ENCODE measurements around the gene KRTAP5-3.
"Not testable (repeated sequence)": the region's sequence is repeated elsewhere in the genome, so short reads cannot be mapped to it uniquely, and the experiment has no call there.

Gene KRTAP5-3

GRCh38 chr11:1581976-1582375, 26.3 kb downstream of the KRTAP5-3 start:
- Histone ChIP-seq H3K4me3 (ENCODE audit: low read length, poor library complexity, severe bottlenecking) (no peak overlapping the region), H3K4me1 (ENCODE audit: insufficient read depth, low read length, poor library complexity, severe bottlenecking) (no peaks in the 10 kb centered on the region), H3K36me3 (ENCODE audit: insufficient read depth, low read length) (no peaks in the 10 kb centered on the region), H4K20me1 (ENCODE audit: insufficient read depth, low read length, poor library complexity, severe bottlenecking) (no peaks in the 10 kb centered on the region), H3F3A (ENCODE audit: low read depth) (no peaks in the 10 kb centered on the region), H2AFZ (ENCODE audit: low read length) (no peak overlapping the region), H3K4me2 (ENCODE audit: low read depth, low read length, poor library complexity, severe bottlenecking) (no peak overlapping the region), H3K9ac (ENCODE audit: low read depth, low read length, poor library complexity, severe bottlenecking) (no peak overlapping the region), H3K9me3 (ENCODE audit: insufficient read depth, low read depth, low read length) (peaks cover 5% of the 10 kb centered on the region; the same call in 1 of the 2 replicates), H3K79me2 (ENCODE audit: insufficient read depth, low read length) (no peaks in the 10 kb centered on the region), H3K27me3 (ENCODE audit: insufficient read depth, low read length, poor library complexity, severe bottlenecking) (no peaks in the 10 kb centered on the region), H3K9me2 (replicated peaks; ENCODE audit: low read depth, low read length) (no peaks in the 10 kb centered on the region)
- TF ChIP-seq CTCF (conservative IDR thresholded peaks at IDR 0.05; ENCODE audit: low read length) (no peak), EZH2phosphoT487 (IDR thresholded peaks at IDR 0.05; ENCODE audit: borderline replicate concordance) (no peak)

- Histone ChIP-seq H3K4me3 (ENCODE audit: low read length, poor library complexity, severe bottlenecking) (no peak overlapping the region), H3K4me1 (ENCODE audit: insufficient read depth, low read length, poor library complexity, severe bottlenecking) (no peaks in the 10 kb centered on the region), H3K4me2 (ENCODE audit: low read depth, low read length, poor library complexity, severe bottlenecking) (no peak overlapping the region), H3K9me3 (ENCODE audit: insufficient read depth, low read depth, low read length) (peaks cover 5% of the 10 kb centered on the region; the same call in 1 of the 2 replicates), H3K27me3 (ENCODE audit: insufficient read depth, low read length, poor library complexity, severe bottlenecking) (no peaks in the 10 kb centered on the region), H3K36me3 (ENCODE audit: insufficient read depth, low read length) (no peaks in the 10 kb centered on the region), H4K20me1 (ENCODE audit: insufficient read depth, low read length, poor library complexity, severe bottlenecking) (no peaks in the 10 kb centered on the region), H2AFZ (ENCODE audit: low read length) (no peak overlapping the region), H3F3A (ENCODE audit: low read depth) (no peaks in the 10 kb centered on the region), H3K9ac (ENCODE audit: low read depth, low read length, poor library complexity, severe bottlenecking) (no peak overlapping the region), H3K9me2 (replicated peaks; ENCODE audit: low read depth, low read length) (no peaks in the 10 kb centered on the region), H3K79me2 (ENCODE audit: insufficient read depth, low read length) (no peaks in the 10 kb centered on the region)
- no peak for TF ChIP-seq EZH2phosphoT487 (IDR thresholded peaks at IDR 0.05; ENCODE audit: borderline replicate concordance)
- no peak for TF ChIP-seq CTCF (conservative IDR thresholded peaks at IDR 0.05; ENCODE audit: low read length)
These were observed 31.4 kb downstream of the KRTAP5-3 start for GRCh38 chr11:1576825-1577224.

- not testable (repeated sequence) for H3K4me3 ChIP-seq (ENCODE audit: low read length, poor library complexity, severe bottlenecking); H3F3A ChIP-seq (ENCODE audit: low read depth); H3K27me3 ChIP-seq (ENCODE audit: insufficient read depth, low read length, poor library complexity, severe bottlenecking); H4K20me1 ChIP-seq (ENCODE audit: insufficient read depth, low read length, poor library complexity, severe bottlenecking); H3K4me1 ChIP-seq (ENCODE audit: insufficient read depth, low read length, poor library complexity, severe bottlenecking); H2AFZ ChIP-seq (ENCODE audit: low read length); H3K36me3 ChIP-seq (ENCODE audit: insufficient read depth, low read length); H3K9me3 ChIP-seq (ENCODE audit: insufficient read depth, low read depth, low read length); H3K79me2 ChIP-seq (ENCODE audit: insufficient read depth, low read length); H3K4me2 ChIP-seq (ENCODE audit: low read depth, low read length, poor library complexity, severe bottlenecking); H3K9ac ChIP-seq (ENCODE audit: low read depth, low read length, poor library complexity, severe bottlenecking); H3K9me2 ChIP-seq (replicated peaks; ENCODE audit: low read depth, low read length)
These were observed 32.5 kb downstream of the KRTAP5-3 start for GRCh38 chr11:1575756-1576155.

- no peaks in the 10 kb centered on the region for H4K20me1 ChIP-seq (ENCODE audit: insufficient read depth, low read length, poor library complexity, severe bottlenecking)
These were observed 33.4 kb downstream of the KRTAP5-3 start for GRCh38 chr11:1574933-1575242.

More at GRCh38 chr11:1574933-1575242, 33.4 kb downstream of the KRTAP5-3 start:
- no peak overlapping the region for H3K4me3 ChIP-seq (ENCODE audit: low read length, poor library complexity, severe bottlenecking)
- H3K4me2 ChIP-seq (ENCODE audit: low read depth, low read length, poor library complexity, severe bottlenecking): no peak overlapping the region
- no peaks in the 10 kb centered on the region for H3K9me3 ChIP-seq (ENCODE audit: insufficient read depth, low read depth, low read length)
- H3K36me3 ChIP-seq (ENCODE audit: insufficient read depth, low read length): no peaks in the 10 kb centered on the region
- TF ChIP-seq CTCF (conservative IDR thresholded peaks at IDR 0.05; ENCODE audit: low read length) (no peak), EZH2phosphoT487 (IDR thresholded peaks at IDR 0.05; ENCODE audit: borderline replicate concordance) (no peak)
- H3K4me1 ChIP-seq (ENCODE audit: insufficient read depth, low read length, poor library complexity, severe bottlenecking): no peaks in the 10 kb centered on the region
- no peaks in the 10 kb centered on the region for H3K27me3 ChIP-seq (ENCODE audit: insufficient read depth, low read length, poor library complexity, severe bottlenecking)
- no peaks in the 10 kb centered on the region for H3K9me2 ChIP-seq (replicated peaks; ENCODE audit: low read depth, low read length)
- H2AFZ ChIP-seq (ENCODE audit: low read length): no peak overlapping the region
- H3K9ac ChIP-seq (ENCODE audit: low read depth, low read length, poor library complexity, severe bottlenecking): no peak overlapping the region
- no peaks in the 10 kb centered on the region for H3K79me2 ChIP-seq (ENCODE audit: insufficient read depth, low read length)
- no peaks in the 10 kb centered on the region for H3F3A ChIP-seq (ENCODE audit: low read depth)

Measured in Loucy (cell line).